ENCODE data around the gene MRRF. TPM values are rescaled to one million over a fixed set of nuclear protein-coding genes. Genes with fewer than 3 reads are reported as not detected.

The MRRF gene
- total and polyA plus RNA-seq, 3 donors from 2014 or later = 45.5 to 63.4 (median 54.1) TPM

GRCh38 chr9:122376796-122377195 lies 112.1 kb downstream of the MRRF start:
- WGBS, 2 donors = 88 to 100% methylated on average over 1 of the region's 1 CpG
- Histone ChIP-seq H3K4me3 (no peak overlapping the region), H3K9me3 (no peaks in the 10 kb centered on the region), H3K36me3 (ENCODE audit: low read depth, missing control alignments) (no peaks in the 10 kb centered on the region), H3K27me3 (no peaks in the 10 kb centered on the region), H3K4me1 (peaks cover 13% of the 10 kb centered on the region), H3K27ac (no peak overlapping the region)
- intact Hi-C loops (cut with DNase I; ENCODE audit: low total_unique reads) = no loop called here
- TF ChIP-seq CTCF (IDR thresholded peaks at IDR 0.05) (no peak), POLR2A (IDR thresholded peaks at IDR 0.05) (no peak)
- no peak for DNase-seq

DNA sequence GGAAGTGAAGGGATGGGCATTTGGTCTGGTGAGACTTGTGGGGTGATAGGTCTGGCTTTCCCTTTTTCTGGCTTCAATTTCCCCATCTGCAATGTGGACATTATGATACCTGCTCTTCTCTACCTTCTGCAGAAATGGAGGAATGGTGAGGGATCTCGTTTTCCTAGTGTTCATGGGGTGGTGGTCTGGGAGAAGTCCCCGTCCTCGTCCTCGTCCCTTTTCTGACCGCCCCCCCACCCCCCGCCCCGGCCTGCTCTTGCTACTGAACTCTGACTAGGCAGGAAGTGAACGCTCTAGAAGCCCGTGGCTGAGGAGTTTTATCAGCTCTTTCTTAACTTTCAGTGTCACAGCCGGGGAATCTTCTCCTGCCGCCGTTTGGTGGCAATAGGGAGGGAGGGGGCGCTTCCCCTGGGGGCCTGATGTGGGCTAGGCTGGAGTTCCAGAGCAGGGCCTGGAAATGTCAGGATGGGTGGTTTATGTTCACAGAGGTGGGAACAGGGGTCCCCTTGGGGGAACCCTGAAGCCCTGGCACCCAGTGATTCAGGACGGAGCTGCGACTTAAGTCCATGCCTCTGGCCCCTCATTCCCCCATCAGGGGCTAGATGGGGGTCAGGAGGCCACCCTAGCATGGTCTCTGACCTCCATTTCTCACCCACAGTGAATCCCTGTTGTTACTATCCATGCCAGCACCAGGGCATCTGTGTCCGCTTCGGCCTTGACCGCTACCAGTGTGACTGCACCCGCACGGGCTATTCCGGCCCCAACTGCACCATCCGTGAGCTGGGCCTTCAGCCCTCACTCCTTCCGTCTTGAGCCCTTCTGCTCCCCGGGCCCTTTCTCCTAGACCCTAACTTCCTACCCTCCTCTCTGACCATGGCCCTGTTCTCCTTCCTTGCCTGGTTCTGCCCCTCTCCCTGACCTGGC lies 112.8 kb downstream of the MRRF start:
- no peaks in the 10 kb centered on the region for H3K36me3 ChIP-seq (ENCODE audit: low read depth, missing control alignments)
- WGBS, 2 donors = 77 to 82% methylated on average over 23 to 24 of the region's 24 CpGs
- no peak for TF ChIP-seq POLR2A (IDR thresholded peaks at IDR 0.05)
- no peak for TF ChIP-seq CTCF (IDR thresholded peaks at IDR 0.05)
- H3K9me3 ChIP-seq = no peaks in the 10 kb centered on the region
- intact Hi-C loops (cut with DNase I; ENCODE audit: low total_unique reads) = no loop called here
- peaks cover 13% of the 10 kb centered on the region for H3K4me1 ChIP-seq
- no peak overlapping the region for H3K4me3 ChIP-seq
- H3K27me3 ChIP-seq = no peaks in the 10 kb centered on the region
- no peak for DNase-seq
- no peak overlapping the region for H3K27ac ChIP-seq

GRCh38 chr9:122378236-122378635 lies 113.6 kb downstream of the MRRF start:
- TF ChIP-seq POLR2A (IDR thresholded peaks at IDR 0.05) (no peak), CTCF (IDR thresholded peaks at IDR 0.05) (no peak)

GRCh38 chr9:122379340-122379739 lies 114.7 kb downstream of the MRRF start:
- no peak for DNase-seq
- no peaks in the 10 kb centered on the region for H3K27me3 ChIP-seq
- H3K4me1 ChIP-seq = peaks cover 13% of the 10 kb centered on the region
- no peaks in the 10 kb centered on the region for H3K36me3 ChIP-seq (ENCODE audit: low read depth, missing control alignments)
- TF ChIP-seq POLR2A (IDR thresholded peaks at IDR 0.05) (no peak), CTCF (IDR thresholded peaks at IDR 0.05) (no peak)
- no peaks in the 10 kb centered on the region for H3K9me3 ChIP-seq
- intact Hi-C loops (cut with DNase I; ENCODE audit: low total_unique reads) = no loop called here
- no peak overlapping the region for H3K4me3 ChIP-seq
- no peak overlapping the region for H3K27ac ChIP-seq
- 73 to 91% methylated on average over 1 of the region's 1 CpG for WGBS, 2 donors

More at GRCh38 chr9:122378236-122378635, 113.6 kb downstream of the MRRF start:
- Histone ChIP-seq H3K9me3 (no peaks in the 10 kb centered on the region), H3K27ac (no peak overlapping the region), H3K4me3 (no peak overlapping the region), H3K4me1 (peaks cover 13% of the 10 kb centered on the region), H3K27me3 (no peaks in the 10 kb centered on the region), H3K36me3 (ENCODE audit: low read depth, missing control alignments) (no peaks in the 10 kb centered on the region)
- intact Hi-C loops (cut with DNase I; ENCODE audit: low total_unique reads) = no loop called here
- 91 to 95% methylated on average over 8 of the region's 8 CpGs for WGBS, 2 donors
- no peak for DNase-seq
